HG03108 (cell line): Measurements from ENCODE around the gene P2RX2.

Source experiments
- ATAC-seq: cut with Tn5 transposase; IDR thresholded peaks from one replicate; pipeline ENCODE4 v1.9.1; 2021; ENCODE audit warnings: moderate library complexity; ENCODE audit not compliant: unreplicated experiment

Gene P2RX2

GRCh38 chr12:132618683-132619043 lies at the start of gene P2RX2:
P2RX2 (plus strand) TSS chr12:132618776; CDS start chr12:132618817, 41 bp downstream.
- no peak for ATAC-seq

- no peak for ATAC-seq
Measured at GRCh38 chr12:132568826-132569480, 49.6 kb upstream of the P2RX2 start.

GRCh38 chr12:132569856-132570480 lies 48.6 kb upstream of the P2RX2 start:
- no peak for ATAC-seq

GRCh38 chr12:132570635-132571034 lies 47.9 kb upstream of the P2RX2 start:
- ATAC-seq: no peak

GRCh38 chr12:132571051-132571450 lies 47.5 kb upstream of the P2RX2 start:
- ATAC-seq: no peak

- no peak for ATAC-seq
Measured at GRCh38 chr12:132571598-132571997, 47.0 kb upstream of the P2RX2 start.

- no peak for ATAC-seq
Measured at GRCh38 chr12:132572106-132572505, 46.5 kb upstream of the P2RX2 start.

GRCh38 chr12:132572801-132573760 lies 45.5 kb upstream of the P2RX2 start:
- ATAC-seq: no peak

- no peak for ATAC-seq
Measured at GRCh38 chr12:132574271-132574996, 44.1 kb upstream of the P2RX2 start.

- no peak for ATAC-seq
Measured at GRCh38 chr12:132575661-132576060, 42.9 kb upstream of the P2RX2 start.

- no peak for ATAC-seq
Measured at GRCh38 chr12:132576701-132577100, 41.9 kb upstream of the P2RX2 start.

GRCh38 chr12:132577191-132577920 lies 41.2 kb upstream of the P2RX2 start:
- ATAC-seq: no peak

- ATAC-seq: no peak
Measured at GRCh38 chr12:132578118-132578517, 40.5 kb upstream of the P2RX2 start.

GRCh38 chr12:132578826-132579225 lies 39.8 kb upstream of the P2RX2 start:
- ATAC-seq: no peak

GRCh38 chr12:132579744-132580143 lies 38.8 kb upstream of the P2RX2 start:
- no peak for ATAC-seq

- no peak for ATAC-seq
Measured at GRCh38 chr12:132580701-132581292, 37.8 kb upstream of the P2RX2 start.

- ATAC-seq: no peak
Measured at GRCh38 chr12:132581348-132582057, 37.1 kb upstream of the P2RX2 start.

GRCh38 chr12:132582058-132582420 lies 36.5 kb upstream of the P2RX2 start:
- ATAC-seq: no peak
